ENCODE measurements around the gene SERTAD2. TPM values are rescaled to one million over a fixed set of nuclear protein-coding genes. Genes with fewer than 3 reads are reported as not detected.
A peak's percentile ranks its signal among the peaks of the same experiment; 100 is the strongest.

Gene SERTAD2
- total and polyA plus RNA-seq, 9 donors = 9.9 to 26.8 (median 20.8) TPM

DNA sequence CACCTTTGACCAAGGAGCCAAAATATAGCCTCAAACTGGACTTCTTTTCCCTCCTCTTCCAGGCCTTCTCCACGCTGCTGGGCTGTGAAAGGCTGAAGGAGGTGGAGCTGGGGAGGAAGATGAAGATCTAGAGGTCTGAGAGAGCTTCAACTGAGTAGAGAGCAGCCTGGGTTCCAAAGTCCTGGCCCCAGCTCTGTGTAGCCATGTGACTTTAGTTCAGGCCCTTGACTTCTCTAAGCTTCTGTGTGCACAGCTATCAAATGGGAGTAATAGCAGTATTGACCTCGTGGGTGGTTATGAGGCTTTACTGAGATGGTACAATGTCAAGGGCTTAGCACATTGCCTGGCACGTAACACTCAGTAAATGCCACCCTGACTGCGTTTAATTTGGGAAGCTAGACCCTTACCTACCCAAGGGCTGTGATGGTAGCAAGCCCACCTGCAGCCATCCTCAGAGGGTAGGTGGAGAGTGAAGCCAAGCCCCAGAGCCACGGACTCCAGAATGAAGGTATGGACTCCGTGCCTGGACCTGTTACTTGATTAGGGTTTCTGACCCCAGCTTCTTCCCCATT, 38.4 kb downstream of the SERTAD2 start:
- 94 to 95% (median 94%) methylated on average over 6 of the region's 6 CpGs for WGBS, 3 donors
- Histone ChIP-seq H3K9me3 (no peaks in the 10 kb centered on the region), H3K27ac (no peak overlapping the region), H3K36me3 (no peaks in the 10 kb centered on the region), H3K4me3 (no peak overlapping the region), H3K4me1 (ENCODE audit: insufficient read depth) (no peaks in the 10 kb centered on the region), H3K27me3 (no peaks in the 10 kb centered on the region)
- TF ChIP-seq POLR2A (IDR thresholded peaks at IDR 0.05) (no peak), EP300 (IDR thresholded peaks at IDR 0.05) (no peak)
- TF ChIP-seq, protein P1, sequence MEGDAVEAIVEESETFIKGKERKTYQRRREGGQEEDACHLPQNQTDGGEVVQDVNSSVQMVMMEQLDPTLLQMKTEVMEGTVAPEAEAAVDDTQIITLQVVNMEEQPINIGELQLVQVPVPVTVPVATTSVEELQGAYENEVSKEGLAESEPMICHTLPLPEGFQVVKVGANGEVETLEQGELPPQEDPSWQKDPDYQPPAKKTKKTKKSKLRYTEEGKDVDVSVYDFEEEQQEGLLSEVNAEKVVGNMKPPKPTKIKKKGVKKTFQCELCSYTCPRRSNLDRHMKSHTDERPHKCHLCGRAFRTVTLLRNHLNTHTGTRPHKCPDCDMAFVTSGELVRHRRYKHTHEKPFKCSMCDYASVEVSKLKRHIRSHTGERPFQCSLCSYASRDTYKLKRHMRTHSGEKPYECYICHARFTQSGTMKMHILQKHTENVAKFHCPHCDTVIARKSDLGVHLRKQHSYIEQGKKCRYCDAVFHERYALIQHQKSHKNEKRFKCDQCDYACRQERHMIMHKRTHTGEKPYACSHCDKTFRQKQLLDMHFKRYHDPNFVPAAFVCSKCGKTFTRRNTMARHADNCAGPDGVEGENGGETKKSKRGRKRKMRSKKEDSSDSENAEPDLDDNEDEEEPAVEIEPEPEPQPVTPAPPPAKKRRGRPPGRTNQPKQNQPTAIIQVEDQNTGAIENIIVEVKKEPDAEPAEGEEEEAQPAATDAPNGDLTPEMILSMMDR (IDR thresholded peaks at IDR 0.05) = no peak
- intact Hi-C loops (cut with DNase I) = no loop called here
- no peak for DNase-seq

- no peak overlapping the region for H3K4me3 ChIP-seq
- H3K9me3 ChIP-seq = no peaks in the 10 kb centered on the region
- H3K4me1 ChIP-seq (ENCODE audit: insufficient read depth) = peaks cover 4% of the 10 kb centered on the region
- intact Hi-C loops (cut with DNase I) = no loop called here
- H3K27ac ChIP-seq = no peak overlapping the region
- WGBS, 3 donors = 48 to 54% (median 54%) methylated on average over 7 of the region's 7 CpGs
- DNase-seq = no peak
- no peaks in the 10 kb centered on the region for H3K27me3 ChIP-seq
- H3K36me3 ChIP-seq = no peaks in the 10 kb centered on the region
- TF ChIP-seq, protein P1 (IDR thresholded peaks at IDR 0.05) = no peak
- TF ChIP-seq POLR2A (IDR thresholded peaks at IDR 0.05) = no peak
- TF ChIP-seq EP300 (IDR thresholded peaks at IDR 0.05) = no peak
Observed at GRCh38 chr2:64613276-64613675, 40.4 kb downstream of the SERTAD2 start.

- Histone ChIP-seq H3K27ac (no peak overlapping the region), H3K4me1 (ENCODE audit: insufficient read depth) (peaks cover 4% of the 10 kb centered on the region), H3K27me3 (no peaks in the 10 kb centered on the region), H3K36me3 (no peaks in the 10 kb centered on the region), H3K9me3 (no peaks in the 10 kb centered on the region), H3K4me3 (no peak overlapping the region)
- intact Hi-C loops (cut with DNase I) = no loop called here
- TF ChIP-seq, protein P1 (IDR thresholded peaks at IDR 0.05) = no peak
- TF ChIP-seq POLR2A (IDR thresholded peaks at IDR 0.05) (no peak), EP300 (IDR thresholded peaks at IDR 0.05) (no peak)
- DNase-seq = no peak
- WGBS, 3 donors = 76 to 90% (median 79%) methylated on average over 5 of the region's 5 CpGs
Observed at GRCh38 chr2:64612575-64613195, 41.0 kb downstream of the SERTAD2 start.

DNA sequence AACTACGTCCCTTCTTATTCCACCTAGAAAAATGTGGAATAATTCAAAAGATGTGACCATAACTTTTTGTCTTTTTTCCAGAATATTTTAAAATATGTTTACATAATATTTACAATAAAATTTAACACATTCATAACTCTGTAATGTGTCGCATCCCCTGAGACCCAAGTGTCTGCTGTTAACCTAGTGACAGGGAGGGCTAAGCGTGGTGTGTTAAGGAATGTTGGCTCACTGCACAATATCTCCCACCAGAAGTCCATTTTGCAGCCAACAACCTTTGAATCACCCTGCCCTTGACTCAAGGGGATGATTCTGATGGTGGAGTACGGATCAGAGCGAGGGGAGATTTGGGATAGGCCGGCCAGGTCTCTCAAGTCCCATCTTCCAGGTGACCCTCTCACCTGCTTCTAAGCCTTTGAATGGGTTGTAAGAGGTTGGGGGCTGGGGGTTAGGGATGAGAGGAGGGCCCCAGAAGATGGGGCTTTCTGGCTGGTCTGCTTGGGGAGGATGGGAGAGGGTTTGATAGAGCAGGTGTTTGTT, 43.3 kb downstream of the SERTAD2 start:
- 92 to 94% (median 93%) methylated on average over 6 of the region's 6 CpGs for WGBS, 3 donors
- intact Hi-C loops (cut with DNase I) = no loop called here
- TF ChIP-seq POLR2A (IDR thresholded peaks at IDR 0.05) = no peak
- TF ChIP-seq EP300 (IDR thresholded peaks at IDR 0.05) = no peak
- TF ChIP-seq, protein P1 (IDR thresholded peaks at IDR 0.05) = no peak
- DNase-seq = peak in 1 of 5 donors; percentile 8
- H3K36me3 ChIP-seq = no peaks in the 10 kb centered on the region
- H3K27ac ChIP-seq = no peak overlapping the region
- H3K4me1 ChIP-seq (ENCODE audit: insufficient read depth) = peaks cover 4% of the 10 kb centered on the region
- H3K27me3 ChIP-seq = no peaks in the 10 kb centered on the region
- no peak overlapping the region for H3K4me3 ChIP-seq
- no peaks in the 10 kb centered on the region for H3K9me3 ChIP-seq
